Measurements from ENCODE around the gene GGTLC1.
"Not testable (repeated sequence)": the region's sequence is repeated elsewhere in the genome, so short reads cannot be mapped to it uniquely, and the experiment has no call there.

DNA sequence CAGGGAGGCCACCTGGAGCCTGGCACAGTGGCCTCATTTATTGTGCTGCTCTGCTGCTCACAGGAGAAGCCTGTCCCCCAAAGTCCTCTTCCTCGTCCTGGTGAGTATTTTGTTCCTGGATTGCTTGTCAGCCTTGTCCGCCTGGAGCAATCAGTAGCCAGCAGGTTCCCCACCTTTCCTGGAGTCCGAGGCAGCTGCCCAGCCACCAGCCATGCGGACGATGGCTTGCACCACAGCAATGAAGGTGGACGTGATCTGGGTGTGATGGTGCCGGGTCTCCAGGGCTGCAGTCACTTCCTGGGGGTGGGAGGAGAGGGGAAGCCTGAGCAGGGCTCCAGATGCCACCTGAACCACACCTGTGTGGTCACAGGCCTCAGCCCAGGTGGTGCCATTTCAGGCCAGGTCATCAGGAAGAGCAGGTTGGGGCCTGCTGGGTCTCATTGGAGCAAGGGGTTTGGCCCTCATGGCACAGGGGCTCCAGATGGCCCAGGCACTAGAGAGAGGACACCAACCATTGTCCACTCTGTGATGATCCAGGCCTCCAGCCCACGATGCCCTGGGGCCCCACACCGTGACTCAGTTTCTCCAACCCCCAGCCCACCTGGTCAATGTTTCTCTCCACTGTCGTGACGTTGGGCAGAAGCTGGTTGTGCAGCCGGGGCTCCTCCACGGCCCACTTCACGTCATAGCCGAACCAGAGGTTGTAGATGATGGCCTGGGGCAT is 3.4 kb downstream of the GGTLC1 start:
- not testable (repeated sequence) for TF ChIP-seq SIX5, TEAD4 (IDR thresholded peaks at IDR 0.05; ENCODE audit: low read depth, low read length)

Measured in H1 (cell line).